ENCODE data around the gene ZNF425.
A peak's percentile ranks its signal among the peaks of the same experiment; 100 is the strongest.
"Not testable (repeated sequence)": the region's sequence is repeated elsewhere in the genome, so short reads cannot be mapped to it uniquely, and the experiment has no call there.

The ZNF425 gene

DNA sequence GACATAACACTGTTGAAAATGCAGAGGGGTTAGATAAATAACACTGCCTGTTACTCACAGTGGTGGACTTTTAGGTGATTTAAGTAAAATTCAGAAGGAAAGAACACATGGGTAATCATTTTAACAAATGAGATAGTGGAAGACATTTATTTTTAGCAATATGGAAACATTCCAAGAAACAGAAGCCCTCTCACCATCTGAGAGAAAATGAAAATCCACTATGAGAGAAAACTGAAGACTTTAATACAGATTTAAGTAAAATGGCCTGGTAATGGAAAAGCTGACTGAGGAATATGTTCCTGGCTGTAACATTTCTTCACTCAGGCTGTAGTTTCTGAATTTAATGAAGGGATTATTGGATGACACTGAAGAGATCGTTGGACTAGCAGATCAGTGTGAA, 23.5 kb downstream of the ZNF425 start:
- FAIRE-seq (no peak), DNase-seq (ENCODE audit: insufficient read length, low spot score) (no peak)
- TF ChIP-seq, protein P1, sequence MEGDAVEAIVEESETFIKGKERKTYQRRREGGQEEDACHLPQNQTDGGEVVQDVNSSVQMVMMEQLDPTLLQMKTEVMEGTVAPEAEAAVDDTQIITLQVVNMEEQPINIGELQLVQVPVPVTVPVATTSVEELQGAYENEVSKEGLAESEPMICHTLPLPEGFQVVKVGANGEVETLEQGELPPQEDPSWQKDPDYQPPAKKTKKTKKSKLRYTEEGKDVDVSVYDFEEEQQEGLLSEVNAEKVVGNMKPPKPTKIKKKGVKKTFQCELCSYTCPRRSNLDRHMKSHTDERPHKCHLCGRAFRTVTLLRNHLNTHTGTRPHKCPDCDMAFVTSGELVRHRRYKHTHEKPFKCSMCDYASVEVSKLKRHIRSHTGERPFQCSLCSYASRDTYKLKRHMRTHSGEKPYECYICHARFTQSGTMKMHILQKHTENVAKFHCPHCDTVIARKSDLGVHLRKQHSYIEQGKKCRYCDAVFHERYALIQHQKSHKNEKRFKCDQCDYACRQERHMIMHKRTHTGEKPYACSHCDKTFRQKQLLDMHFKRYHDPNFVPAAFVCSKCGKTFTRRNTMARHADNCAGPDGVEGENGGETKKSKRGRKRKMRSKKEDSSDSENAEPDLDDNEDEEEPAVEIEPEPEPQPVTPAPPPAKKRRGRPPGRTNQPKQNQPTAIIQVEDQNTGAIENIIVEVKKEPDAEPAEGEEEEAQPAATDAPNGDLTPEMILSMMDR (IDR thresholded peaks at IDR 0.05; ENCODE audit: insufficient read depth, missing control alignments): no peak

DNA sequence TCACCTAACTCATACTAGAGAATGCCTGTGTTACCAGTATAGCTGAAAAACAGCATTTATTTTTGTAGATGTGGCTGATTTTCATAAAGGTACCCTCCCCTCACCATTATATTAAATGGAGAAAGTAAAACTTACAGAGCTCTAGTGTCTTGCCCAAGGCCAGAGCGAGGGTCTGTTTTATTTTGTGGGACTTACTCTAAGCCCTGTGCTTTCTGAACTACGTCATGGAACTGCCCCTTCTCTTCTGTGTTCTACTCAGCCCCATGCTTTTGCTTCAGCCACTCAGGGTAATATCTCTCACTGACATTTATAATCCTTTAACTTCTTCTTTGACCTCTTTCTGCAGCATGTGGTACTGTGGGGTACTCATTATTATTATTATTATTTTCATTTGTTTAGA, 25.3 kb downstream of the ZNF425 start:
- no peak for DNase-seq (ENCODE audit: insufficient read length, low spot score)
- TF ChIP-seq, protein P1 (IDR thresholded peaks at IDR 0.05; ENCODE audit: insufficient read depth, missing control alignments): no peak
- no peak for FAIRE-seq

DNA sequence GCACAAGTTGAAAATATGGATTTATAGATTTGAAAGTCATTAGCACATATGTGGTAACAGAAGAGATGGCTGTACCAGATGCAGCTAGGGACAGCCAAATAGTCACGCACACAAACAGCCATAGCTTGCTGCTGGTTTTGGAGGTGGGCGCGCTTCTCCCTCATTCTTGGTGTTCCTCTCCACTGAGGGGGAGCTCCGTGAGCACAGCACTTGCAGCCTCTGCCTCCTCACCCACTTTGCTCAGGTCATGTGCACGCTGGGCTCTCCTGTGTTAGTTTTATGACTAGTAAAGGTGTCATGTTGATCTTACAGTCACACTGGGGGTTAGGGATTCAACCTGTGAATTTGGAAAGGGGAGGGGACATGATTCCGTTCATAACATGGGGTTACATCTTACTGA, 27.1 kb downstream of the ZNF425 start:
- TF ChIP-seq, protein P1 (IDR thresholded peaks at IDR 0.05; ENCODE audit: insufficient read depth, missing control alignments): no peak
- FAIRE-seq (no peak), DNase-seq (ENCODE audit: insufficient read length, low spot score) (no peak)

DNA sequence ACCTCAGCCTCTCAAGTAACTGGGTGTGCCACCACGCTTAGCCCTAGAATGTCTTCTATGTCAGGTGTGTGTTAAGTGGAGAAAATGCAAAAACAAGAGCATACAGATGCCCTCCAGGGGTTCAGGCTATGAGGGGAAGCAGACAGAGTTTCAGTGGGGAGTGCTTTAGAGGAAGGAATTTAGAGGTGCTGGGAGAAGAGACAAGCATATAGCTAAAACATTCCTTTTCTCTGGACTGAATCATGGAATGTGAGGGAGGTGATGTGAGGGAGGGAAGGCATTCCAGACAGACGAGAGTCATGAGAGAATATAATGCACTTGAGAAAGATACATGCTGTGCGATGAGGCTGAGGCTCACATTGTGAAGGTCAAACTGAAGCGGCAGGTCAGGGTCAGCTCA, 29.0 kb downstream of the ZNF425 start:
- TF ChIP-seq, protein P1 (IDR thresholded peaks at IDR 0.05; ENCODE audit: insufficient read depth, missing control alignments): no peak
- no peak for FAIRE-seq
- no peak for DNase-seq (ENCODE audit: insufficient read length, low spot score)

DNA sequence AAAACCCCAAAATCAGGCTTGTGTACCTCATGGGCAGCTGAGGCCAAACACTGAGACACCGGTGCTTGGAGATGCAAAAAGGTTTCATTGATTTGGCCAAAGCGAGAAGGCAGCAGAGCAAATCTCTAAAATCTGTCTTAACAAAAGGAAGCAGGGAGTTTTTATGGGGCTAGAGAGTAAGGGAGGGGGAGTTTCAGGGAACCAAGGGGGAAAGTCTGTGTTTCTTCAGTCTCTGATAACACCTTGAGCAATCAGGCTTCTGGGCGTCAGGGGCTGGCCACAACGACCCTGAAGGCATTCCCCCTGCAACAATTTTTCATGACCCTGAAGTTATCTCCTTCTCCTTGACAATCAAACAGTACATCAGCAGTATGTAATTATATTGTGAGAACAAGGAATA, 32.9 kb downstream of the ZNF425 start:
- no peak for DNase-seq (ENCODE audit: insufficient read length, low spot score)
- TF ChIP-seq, protein P1 (IDR thresholded peaks at IDR 0.05; ENCODE audit: insufficient read depth, missing control alignments): no peak
- no peak for FAIRE-seq

DNA sequence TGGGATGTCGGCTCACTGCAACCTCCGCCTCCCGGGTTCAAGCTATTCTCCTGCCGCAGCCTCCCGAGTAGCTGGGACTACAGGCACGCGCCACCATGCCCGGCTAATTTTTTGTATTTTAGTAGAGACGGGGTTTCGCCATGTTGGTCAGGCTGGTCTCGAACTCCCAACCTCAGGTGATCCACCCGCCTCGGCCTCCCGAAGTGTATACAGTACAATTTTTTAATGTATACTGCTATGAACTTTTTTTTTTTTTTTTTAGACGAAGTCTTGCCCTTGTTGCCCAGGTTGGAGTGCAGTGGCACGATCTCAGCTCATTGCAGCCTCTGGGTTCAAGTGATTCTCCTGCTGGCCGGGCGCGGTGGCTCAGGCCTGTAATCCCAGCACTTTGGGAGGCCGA, 33.9 kb downstream of the ZNF425 start:
- FAIRE-seq; DNase-seq (ENCODE audit: insufficient read length, low spot score): not testable (repeated sequence)

DNA sequence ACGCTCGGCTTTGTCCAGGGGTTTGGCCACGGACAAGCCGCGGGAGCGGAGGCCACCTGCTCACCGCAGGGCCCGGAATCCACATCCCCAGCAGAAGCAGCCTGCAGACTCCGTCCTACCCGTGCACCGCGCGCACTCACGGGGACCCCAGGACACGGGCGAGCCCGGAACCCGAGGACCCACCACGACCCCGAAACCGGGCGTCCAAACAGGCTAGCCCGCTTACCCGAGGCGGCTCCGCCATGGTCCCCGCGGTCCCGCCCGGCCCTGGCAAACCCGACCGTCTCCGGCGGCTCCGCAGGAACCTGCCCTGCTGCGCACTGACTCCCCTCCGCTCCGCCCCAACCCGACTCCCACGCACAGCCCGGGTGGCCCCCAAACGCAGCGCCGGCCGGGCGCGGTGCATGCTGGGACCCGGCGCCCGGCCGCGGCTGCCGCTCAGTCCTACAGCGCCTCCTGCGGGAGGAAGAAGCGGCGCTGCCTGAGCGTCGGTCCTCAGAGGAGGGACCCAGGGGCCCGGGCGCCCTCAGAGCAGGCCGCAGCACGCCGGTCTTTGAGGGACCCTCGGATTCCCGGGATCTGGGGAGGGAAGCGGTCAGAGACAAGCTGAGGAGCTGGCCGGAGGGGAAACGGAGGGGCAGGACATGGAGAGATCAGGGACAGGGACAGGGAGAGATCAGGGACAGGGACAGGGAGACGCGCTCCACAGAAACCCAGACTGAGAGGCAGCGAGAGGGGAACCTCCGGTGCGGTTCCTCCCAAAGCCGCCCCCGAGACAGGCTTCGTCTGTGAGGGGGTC, 35.5 kb downstream of the ZNF425 start, which contains the start of gene ZNF786:
TSS of gene ZNF786 (minus strand) at position 322 of the 799 bp plus-strand sequence. CDS start at position 244, 78 bp downstream.
- FAIRE-seq: no peak
- TF ChIP-seq, protein P1 (IDR thresholded peaks at IDR 0.05; ENCODE audit: insufficient read depth, missing control alignments): peak; percentile 65
- DNase-seq (ENCODE audit: insufficient read length, low spot score): peak; percentile 67
